Glomerular endothelial cell (primary cell): ENCODE data around the gene ACSM3. TPM values are rescaled to one million over a fixed set of nuclear protein-coding genes. Genes with fewer than 3 reads are reported as not detected.
"Not testable (repeated sequence)": the region's sequence is repeated elsewhere in the genome, so short reads cannot be mapped to it uniquely, and the experiment has no call there.

ENCODE experiments used
- DNase-seq: peaks from one replicate; pipeline ENCODE4 v3.0.0-alpha.2; 2011; ENCODE audit warnings: low read depth, low spot score; ENCODE audit errors: extremely low read depth
- total RNA-seq: library from RNA; depleted of rRNA; stranded (reverse); fragments of >200 nt; gene quantifications from 2 replicates; pipeline ENCODE4 v1.2.3, GENCODE V29; 2015

ACSM3 gene, protein sequence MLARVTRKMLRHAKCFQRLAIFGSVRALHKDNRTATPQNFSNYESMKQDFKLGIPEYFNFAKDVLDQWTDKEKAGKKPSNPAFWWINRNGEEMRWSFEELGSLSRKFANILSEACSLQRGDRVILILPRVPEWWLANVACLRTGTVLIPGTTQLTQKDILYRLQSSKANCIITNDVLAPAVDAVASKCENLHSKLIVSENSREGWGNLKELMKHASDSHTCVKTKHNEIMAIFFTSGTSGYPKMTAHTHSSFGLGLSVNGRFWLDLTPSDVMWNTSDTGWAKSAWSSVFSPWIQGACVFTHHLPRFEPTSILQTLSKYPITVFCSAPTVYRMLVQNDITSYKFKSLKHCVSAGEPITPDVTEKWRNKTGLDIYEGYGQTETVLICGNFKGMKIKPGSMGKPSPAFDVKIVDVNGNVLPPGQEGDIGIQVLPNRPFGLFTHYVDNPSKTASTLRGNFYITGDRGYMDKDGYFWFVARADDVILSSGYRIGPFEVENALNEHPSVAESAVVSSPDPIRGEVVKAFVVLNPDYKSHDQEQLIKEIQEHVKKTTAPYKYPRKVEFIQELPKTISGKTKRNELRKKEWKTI
- total RNA-seq, result 22.0 and 68.4 TPM in 2 replicates

DNA sequence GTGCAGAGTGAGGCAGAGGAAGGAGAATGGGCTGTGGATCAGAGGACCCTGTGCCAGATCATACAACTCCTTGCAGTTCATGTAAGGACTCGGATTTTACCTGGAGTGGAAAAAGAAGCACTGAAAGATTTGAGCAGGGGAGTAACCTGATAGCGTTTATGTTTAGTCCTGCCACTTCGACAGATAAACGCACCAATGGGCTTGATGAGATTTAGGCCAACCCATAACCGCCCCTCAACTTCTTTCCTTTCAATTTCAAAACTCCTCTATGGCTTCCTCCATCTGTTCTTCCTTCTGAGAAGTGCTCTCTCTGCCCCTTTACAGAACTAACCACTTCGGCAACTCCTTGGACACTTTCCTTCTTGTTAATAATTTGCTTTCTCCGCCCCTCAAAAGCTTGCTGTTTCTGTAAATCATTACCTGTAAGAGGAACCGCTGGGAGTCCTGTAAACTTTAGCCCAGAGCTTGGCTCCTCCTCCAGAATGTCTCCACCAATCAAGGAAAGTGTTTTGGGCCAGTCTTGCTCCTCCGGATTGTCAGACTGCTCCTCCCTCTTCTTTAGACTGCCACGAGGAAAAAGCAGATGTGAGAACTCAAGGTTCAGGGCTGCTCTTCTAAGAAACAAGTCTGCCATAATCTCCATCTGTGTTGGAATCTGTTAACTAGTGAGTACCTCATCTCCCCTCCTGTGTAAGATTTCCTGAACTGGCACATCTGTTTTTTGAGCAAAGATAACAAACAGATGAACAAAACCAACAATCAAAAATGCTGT, at the start of gene ACSM3:
Gene ACSM3, plus strand, starts transcription at position 554 of the 772 bp plus-strand sequence. CDS start 6,021 bp downstream, outside the sequence.
- DNase-seq, result no peak

- DNase-seq, result not testable (repeated sequence)
Measured at GRCh38 chr16:20717718-20718117, 46.1 kb upstream of the ACSM3 start.

GRCh38 chr16:20720251-20720650, 43.6 kb upstream of the ACSM3 start:
- DNase-seq, result no peak

GRCh38 chr16:20726661-20727060, 37.2 kb upstream of the ACSM3 start:
- no peak for DNase-seq

GRCh38 chr16:20727181-20727580, 36.6 kb upstream of the ACSM3 start:
- DNase-seq, result no peak

DNA sequence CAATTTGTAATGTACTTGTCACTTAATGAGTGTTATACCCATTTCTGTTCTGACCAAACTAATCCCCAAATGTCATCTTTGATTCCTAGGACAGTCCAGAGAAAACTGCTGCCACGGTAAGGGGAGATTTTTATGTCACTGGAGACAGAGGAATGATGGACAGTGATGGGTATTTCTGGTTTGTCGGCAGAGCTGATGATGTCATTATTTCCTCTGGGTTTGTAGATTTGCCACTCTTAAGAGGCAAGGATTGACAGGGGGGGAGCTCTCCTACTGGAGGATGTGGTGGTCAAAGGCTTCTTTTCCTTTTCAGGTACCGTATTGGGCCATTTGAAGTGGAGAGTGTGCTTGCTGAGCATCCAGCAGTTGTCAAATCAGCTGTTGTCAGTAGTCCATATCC, 34.7 kb upstream of the ACSM3 start:
- DNase-seq, result no peak

GRCh38 chr16:20734056-20734455, 29.8 kb upstream of the ACSM3 start:
- DNase-seq, result no peak

- DNase-seq, result no peak
Measured at GRCh38 chr16:20734782-20735181, 29.0 kb upstream of the ACSM3 start.

GRCh38 chr16:20735490-20735889, 28.3 kb upstream of the ACSM3 start:
- no peak for DNase-seq

DNA sequence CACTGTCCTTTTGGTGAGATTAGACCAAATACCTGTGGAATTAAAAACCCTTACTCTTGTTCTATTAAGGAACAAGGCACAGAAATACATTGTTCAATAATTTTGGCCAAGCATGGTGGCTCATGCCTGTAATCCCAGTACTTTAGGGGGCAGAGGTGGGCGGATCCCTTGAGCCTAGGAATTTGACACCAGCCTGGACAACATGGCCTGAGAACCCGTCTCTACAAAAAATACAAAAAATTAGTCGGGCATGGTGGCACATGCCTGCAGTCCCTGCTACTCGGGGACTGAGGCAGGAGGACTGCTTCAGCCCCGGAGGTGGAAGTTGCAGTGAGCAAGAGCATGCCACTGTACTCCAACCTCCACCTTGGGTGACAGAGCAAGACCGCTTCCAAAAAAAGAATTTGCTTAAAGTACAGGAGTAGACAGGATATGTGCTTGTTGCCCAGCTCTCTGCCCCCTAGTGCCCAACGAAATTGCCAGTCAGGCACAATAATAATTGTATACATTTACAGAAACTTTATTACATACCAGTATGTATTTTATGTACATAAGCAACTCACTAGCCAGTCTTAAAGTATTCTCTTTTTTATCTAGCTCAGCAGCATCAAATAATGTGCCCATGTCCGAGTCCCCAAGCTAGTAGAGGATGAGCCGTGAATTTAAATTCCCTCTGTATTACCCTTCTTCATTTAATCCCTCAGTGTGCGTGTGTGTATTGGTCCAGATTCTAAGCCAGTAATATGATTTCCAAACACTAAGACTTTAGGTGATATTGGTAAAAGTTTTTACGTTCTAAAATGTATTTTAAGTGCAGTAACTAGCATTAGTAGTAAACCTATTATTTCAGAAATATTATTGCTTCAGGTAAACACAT, 23.6 kb upstream of the ACSM3 start:
- no peak for DNase-seq

GRCh38 chr16:20740901-20741521, 22.8 kb upstream of the ACSM3 start:
- peak; percentile 20 for DNase-seq

- DNase-seq, result peak; percentile 75
Measured at GRCh38 chr16:20741554-20742285, 22.1 kb upstream of the ACSM3 start, which contains the start of gene THUMPD1. THUMPD1 (minus strand) TSS chr16:20741818; CDS start chr16:20741739, 79 bp downstream.

DNA sequence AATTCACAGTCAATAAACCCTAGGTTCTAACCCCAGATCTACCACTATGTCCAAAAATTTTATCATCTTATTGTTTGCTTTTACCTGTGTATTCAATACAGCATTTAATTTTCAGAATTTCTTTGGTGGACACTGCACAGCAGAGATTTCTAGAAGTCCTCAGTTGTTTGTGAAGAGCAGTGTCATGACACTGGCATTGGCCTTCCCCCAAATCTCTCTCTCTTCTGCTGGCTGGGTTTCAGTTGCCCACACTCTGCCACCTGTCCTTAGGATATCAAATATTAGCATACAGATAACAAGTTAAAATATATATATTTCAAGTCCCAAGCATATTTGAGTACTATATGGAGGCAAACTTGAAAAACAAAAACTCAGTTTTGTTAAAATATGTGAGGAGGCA, 20.2 kb upstream of the ACSM3 start:
- no peak for DNase-seq

GRCh38 chr16:20744922-20745440, 18.8 kb upstream of the ACSM3 start:
- DNase-seq, result peak; percentile 33

GRCh38 chr16:20746461-20746860, 17.4 kb upstream of the ACSM3 start:
- no peak for DNase-seq

- no peak for DNase-seq
Measured at GRCh38 chr16:20747030-20747816, 16.6 kb upstream of the ACSM3 start.

GRCh38 chr16:20749474-20749873, 14.3 kb upstream of the ACSM3 start:
- no peak for DNase-seq

DNA sequence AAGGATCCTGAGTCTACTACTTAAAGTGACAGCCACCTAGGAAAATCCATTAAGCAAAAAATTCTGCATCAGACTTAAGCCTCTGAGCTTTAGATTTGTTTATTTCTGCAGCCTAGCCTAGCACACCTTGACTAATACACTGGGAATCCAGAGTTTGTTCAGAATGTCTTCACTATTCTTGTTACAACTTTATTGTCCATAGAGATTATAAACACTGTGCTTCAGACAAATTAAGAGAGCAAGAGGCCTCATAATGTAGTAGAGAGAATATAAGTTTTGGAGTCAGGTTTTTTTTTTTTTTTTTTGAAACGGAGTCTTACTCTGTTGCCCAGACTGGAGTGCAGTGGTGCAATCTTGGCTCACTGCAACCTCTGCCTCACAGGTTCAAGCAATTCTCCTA, 13.3 kb upstream of the ACSM3 start:
- DNase-seq, result no peak
